ENCODE data around the gene CHST11. TPM values are rescaled to one million over a fixed set of nuclear protein-coding genes. Genes with fewer than 3 reads are reported as not detected.

Gene CHST11
- total RNA-seq, 1 donor from 2014 or later = 7.7 TPM

GRCh38 chr12:104462931-104463339, 6.2 kb downstream of the CHST11 start:
- no peak overlapping the region for H2AFZ ChIP-seq (replicated peaks)
- TF ChIP-seq CTCF (IDR thresholded peaks at IDR 0.05) (no peak), EZH2phosphoT487 (IDR thresholded peaks at IDR 0.05) (no peak), EZH2 (IDR thresholded peaks at IDR 0.05) (no peak)
- peaks cover 71% of the 10 kb centered on the region for H4K20me1 ChIP-seq (ENCODE audit: low read depth)
- Mint-ChIP-seq H3K4me1 (peaks cover 27% of the 10 kb centered on the region), H3K27me3 (ENCODE audit: insufficient read depth, low read depth) (peaks cover 4% of the 10 kb centered on the region), H3K9me3 (no peaks in the 10 kb centered on the region), H3K36me3 (peaks cover 16% of the 10 kb centered on the region), H3K4me3 (no peak overlapping the region), H3K27ac (no peak overlapping the region)
- H3K27ac ChIP-seq = no peak overlapping the region
- DNase-seq (ENCODE audit: low spot score) = no peak
- no peak overlapping the region for H3K9ac ChIP-seq
- peaks cover 23% of the 10 kb centered on the region for H3K4me1 ChIP-seq
- H3K9me3 ChIP-seq (ENCODE audit: low read depth) = no peaks in the 10 kb centered on the region
- H3K4me2 ChIP-seq = no peak overlapping the region
- H3K4me3 ChIP-seq = no peak overlapping the region
- H3K27me3 ChIP-seq = peaks cover 17% of the 10 kb centered on the region
- no peaks in the 10 kb centered on the region for H3F3A ChIP-seq (ENCODE audit: low read depth)
- peaks cover 74% of the 10 kb centered on the region for H3K79me2 ChIP-seq (ENCODE audit: low read depth)
- no peaks in the 10 kb centered on the region for H3K36me3 ChIP-seq

GRCh38 chr12:104463368-104463767, 6.6 kb downstream of the CHST11 start:
- Histone ChIP-seq H4K20me1 (ENCODE audit: low read depth) (peaks cover 70% of the 10 kb centered on the region), H3K4me3 (no peak overlapping the region), H3K4me1 (peaks cover 23% of the 10 kb centered on the region), H3F3A (ENCODE audit: low read depth) (no peaks in the 10 kb centered on the region), H3K36me3 (no peaks in the 10 kb centered on the region), H2AFZ (replicated peaks) (no peak overlapping the region), H3K9me3 (ENCODE audit: low read depth) (no peaks in the 10 kb centered on the region), H3K9ac (no peak overlapping the region), H3K27me3 (peaks cover 17% of the 10 kb centered on the region), H3K4me2 (no peak overlapping the region), H3K27ac (no peak overlapping the region), H3K79me2 (ENCODE audit: low read depth) (peaks cover 74% of the 10 kb centered on the region)
- H3K27me3 Mint-ChIP-seq (ENCODE audit: insufficient read depth, low read depth) = peaks cover 4% of the 10 kb centered on the region
- no peak overlapping the region for H3K27ac Mint-ChIP-seq
- H3K4me1 Mint-ChIP-seq = peaks cover 27% of the 10 kb centered on the region
- no peak for DNase-seq (ENCODE audit: low spot score)
- H3K4me3 Mint-ChIP-seq = no peak overlapping the region
- H3K9me3 Mint-ChIP-seq = no peaks in the 10 kb centered on the region
- no peak for TF ChIP-seq EZH2phosphoT487 (IDR thresholded peaks at IDR 0.05)
- no peak for TF ChIP-seq EZH2 (IDR thresholded peaks at IDR 0.05)
- TF ChIP-seq CTCF (IDR thresholded peaks at IDR 0.05) = no peak
- peaks cover 16% of the 10 kb centered on the region for H3K36me3 Mint-ChIP-seq

GRCh38 chr12:104464899-104465298, 8.2 kb downstream of the CHST11 start:
- Mint-ChIP-seq H3K4me3 (no peak overlapping the region), H3K9me3 (no peaks in the 10 kb centered on the region), H3K36me3 (peaks cover 16% of the 10 kb centered on the region), H3K27ac (no peak overlapping the region), H3K27me3 (ENCODE audit: insufficient read depth, low read depth) (peaks cover 4% of the 10 kb centered on the region), H3K4me1 (peaks cover 13% of the 10 kb centered on the region)
- no peaks in the 10 kb centered on the region for H3K36me3 ChIP-seq
- H3K4me2 ChIP-seq = no peak overlapping the region
- peaks cover 61% of the 10 kb centered on the region for H3K79me2 ChIP-seq (ENCODE audit: low read depth)
- H3K4me3 ChIP-seq = no peak overlapping the region
- H3K9me3 ChIP-seq (ENCODE audit: low read depth) = no peaks in the 10 kb centered on the region
- TF ChIP-seq EZH2 (IDR thresholded peaks at IDR 0.05) (no peak), EZH2phosphoT487 (IDR thresholded peaks at IDR 0.05) (no peak), CTCF (IDR thresholded peaks at IDR 0.05) (no peak)
- H3K9ac ChIP-seq = no peak overlapping the region
- peaks cover 63% of the 10 kb centered on the region for H4K20me1 ChIP-seq (ENCODE audit: low read depth)
- no peak overlapping the region for H2AFZ ChIP-seq (replicated peaks)
- no peak overlapping the region for H3K27ac ChIP-seq
- no peak for DNase-seq (ENCODE audit: low spot score)
- peaks cover 9% of the 10 kb centered on the region for H3K4me1 ChIP-seq
- peaks cover 2% of the 10 kb centered on the region for H3K27me3 ChIP-seq
- no peaks in the 10 kb centered on the region for H3F3A ChIP-seq (ENCODE audit: low read depth)

Data from neural progenitor cell (in vitro differentiated cells).